Liver (tissue), 3 donors: Measurements from ENCODE around the gene UMAD1.

Experiments
- CTCF ChIP-seq: fragments of 150-350 bp; IDR thresholded peaks from 2 replicates; pipeline ENCODE4 v1.5.1; 2017; ENCODE audit warnings: improper control_type of control experiment, low read depth, low read length; ENCODE audit not compliant: missing input control
- MAX ChIP-seq: IDR thresholded peaks from 2 replicates; pipeline ENCODE4 v1.6.1; 2016; ENCODE audit warnings: antibody characterized with exemption
- RAD21 ChIP-seq, 2 donors: IDR thresholded peaks; 2 replicates each; pipeline ENCODE4 v1.6.1; 2016; ENCODE audit warnings: antibody characterized with exemption in 2 of 2, mild to moderate bottlenecking in 2 of 2
- donor health status: healthy.
- donor health status: healthy.

GRCh38 chr7:7628476-7628875 lies 12.1 kb upstream of the UMAD1 start:
- TF ChIP-seq CTCF (no peak), RAD21 (IDR thresholded peaks at IDR 0.05) (no peak), MAX (no peak)
